Stimulated activated CD8-positive, alpha-beta memory T cell treated with anti-CD3 and anti-CD28 coated beads, Interleukin-7, amount 100 ng/mL, for 1 hour (primary cell): ENCODE data around the gene RETREG3.

Source experiments
- DNase-seq, 2 donors: peaks; one replicate each; pipeline ENCODE4 v3.0.0-alpha.2; 2020; ENCODE audit warnings: low read depth in 2 of 2

The RETREG3 gene

GRCh38 chr17:42531455-42532354, 77.5 kb downstream of the RETREG3 start:
- DNase-seq, result peak in 1 of 2 donors; percentile 15

GRCh38 chr17:42530952-42531454, 78.2 kb downstream of the RETREG3 start:
- no peak for DNase-seq
